GM12801 (cell line): ENCODE measurements around the gene NR2C1.

Experiments
- TF ChIP-seq, protein P1 (sequence below): IDR thresholded peaks from one replicate; pipeline ENCODE4 v1.5.1; 2011; ENCODE audit warnings: control low read depth; ENCODE audit not compliant: insufficient read length; ENCODE audit errors: extremely low read depth

Gene NR2C1

DNA sequence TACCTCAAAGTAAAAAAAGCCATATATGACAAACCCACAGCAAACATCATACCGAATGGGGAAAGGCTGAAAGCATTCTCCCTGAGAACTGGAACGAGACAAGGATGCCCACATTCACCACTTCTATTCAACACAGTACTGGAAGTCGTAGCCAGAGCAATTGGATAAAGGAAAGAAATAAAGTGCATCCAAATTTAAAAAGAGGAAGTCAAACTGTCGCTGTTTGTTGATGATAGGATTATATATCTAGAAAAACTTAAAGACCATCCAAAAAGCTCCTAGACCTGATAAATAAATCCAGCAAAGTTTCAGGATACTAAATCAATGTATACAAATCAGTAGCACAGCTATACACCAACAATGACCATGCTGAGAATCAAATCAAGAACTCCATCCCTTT, 75.1 kb downstream of the NR2C1 start:
- TF ChIP-seq, protein P1, sequence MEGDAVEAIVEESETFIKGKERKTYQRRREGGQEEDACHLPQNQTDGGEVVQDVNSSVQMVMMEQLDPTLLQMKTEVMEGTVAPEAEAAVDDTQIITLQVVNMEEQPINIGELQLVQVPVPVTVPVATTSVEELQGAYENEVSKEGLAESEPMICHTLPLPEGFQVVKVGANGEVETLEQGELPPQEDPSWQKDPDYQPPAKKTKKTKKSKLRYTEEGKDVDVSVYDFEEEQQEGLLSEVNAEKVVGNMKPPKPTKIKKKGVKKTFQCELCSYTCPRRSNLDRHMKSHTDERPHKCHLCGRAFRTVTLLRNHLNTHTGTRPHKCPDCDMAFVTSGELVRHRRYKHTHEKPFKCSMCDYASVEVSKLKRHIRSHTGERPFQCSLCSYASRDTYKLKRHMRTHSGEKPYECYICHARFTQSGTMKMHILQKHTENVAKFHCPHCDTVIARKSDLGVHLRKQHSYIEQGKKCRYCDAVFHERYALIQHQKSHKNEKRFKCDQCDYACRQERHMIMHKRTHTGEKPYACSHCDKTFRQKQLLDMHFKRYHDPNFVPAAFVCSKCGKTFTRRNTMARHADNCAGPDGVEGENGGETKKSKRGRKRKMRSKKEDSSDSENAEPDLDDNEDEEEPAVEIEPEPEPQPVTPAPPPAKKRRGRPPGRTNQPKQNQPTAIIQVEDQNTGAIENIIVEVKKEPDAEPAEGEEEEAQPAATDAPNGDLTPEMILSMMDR: no peak

DNA sequence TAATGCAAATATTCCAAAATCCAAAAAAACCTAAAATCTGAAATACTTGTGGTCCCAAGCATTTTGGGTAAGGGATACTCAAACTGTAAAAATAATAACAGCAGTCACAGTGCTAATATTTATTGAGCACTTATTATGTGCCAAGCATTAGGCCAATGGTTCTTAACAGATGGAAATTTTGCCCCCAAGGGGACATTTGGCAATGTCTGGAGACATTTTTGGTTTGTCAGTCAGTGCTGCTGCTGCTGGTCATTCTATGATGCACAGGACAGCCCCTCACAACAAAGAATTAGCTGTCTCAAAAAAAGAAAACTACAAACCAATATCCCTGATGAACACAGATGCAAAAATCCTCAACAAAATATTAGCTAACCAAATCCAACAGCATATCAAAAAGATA, 75.7 kb downstream of the NR2C1 start:
- TF ChIP-seq, protein P1: no peak

DNA sequence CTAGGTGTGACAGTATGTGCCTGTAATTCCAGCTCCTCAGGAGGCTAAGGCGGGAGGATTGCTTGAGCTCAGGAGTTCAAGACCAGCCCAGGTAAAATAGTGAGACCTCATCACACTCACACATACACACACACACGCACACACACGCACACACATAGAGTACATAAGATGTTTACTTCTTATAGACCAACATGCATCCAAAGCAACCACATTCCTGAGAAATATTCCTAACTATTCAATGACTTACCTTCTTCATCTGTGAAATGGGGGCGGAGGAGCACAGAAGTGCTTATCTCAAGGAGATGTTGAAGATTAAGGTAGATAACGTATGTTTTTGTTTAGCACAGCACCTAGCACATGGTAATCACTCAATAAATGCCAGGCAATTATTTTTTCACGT, 76.4 kb downstream of the NR2C1 start:
- TF ChIP-seq, protein P1: no peak

DNA sequence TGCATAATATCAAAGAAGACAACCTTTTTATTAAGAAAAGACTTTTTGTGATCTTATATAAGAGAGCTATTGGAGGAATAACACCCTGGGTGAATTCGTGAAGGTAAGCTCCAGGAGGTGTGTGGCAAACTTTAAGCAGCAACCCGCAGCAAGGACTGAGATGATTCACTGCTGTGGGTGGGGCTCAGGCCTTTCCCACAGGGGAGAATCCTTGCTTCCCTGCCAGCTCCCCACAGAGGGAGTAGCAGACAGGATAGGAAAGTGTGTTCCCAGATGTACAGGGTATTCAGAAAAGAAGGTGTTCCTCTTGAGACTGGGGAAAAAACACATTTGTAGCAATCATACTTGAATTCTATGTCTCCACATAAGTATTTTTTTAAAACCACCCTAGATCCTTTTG, 79.1 kb downstream of the NR2C1 start:
- TF ChIP-seq, protein P1: no peak

DNA sequence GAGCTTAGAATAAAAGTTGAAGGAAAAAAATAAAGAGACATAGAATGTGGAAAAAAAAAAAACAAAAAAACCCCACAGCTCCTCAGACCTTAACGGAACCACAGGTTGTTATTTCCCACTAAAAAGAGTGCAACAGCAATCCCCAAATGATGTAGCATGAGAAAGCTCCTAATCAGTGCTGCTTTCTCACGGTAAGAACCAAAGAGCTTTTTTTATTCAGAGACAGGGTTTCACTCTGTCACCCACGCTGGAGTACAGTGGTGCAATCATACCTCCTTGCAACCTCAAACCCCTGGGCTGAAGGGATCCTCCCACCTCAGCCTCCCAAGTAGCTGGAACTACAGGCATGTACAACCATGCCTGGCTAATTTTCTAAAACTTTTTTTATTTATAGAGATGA, 83.2 kb downstream of the NR2C1 start:
- TF ChIP-seq, protein P1: no peak

DNA sequence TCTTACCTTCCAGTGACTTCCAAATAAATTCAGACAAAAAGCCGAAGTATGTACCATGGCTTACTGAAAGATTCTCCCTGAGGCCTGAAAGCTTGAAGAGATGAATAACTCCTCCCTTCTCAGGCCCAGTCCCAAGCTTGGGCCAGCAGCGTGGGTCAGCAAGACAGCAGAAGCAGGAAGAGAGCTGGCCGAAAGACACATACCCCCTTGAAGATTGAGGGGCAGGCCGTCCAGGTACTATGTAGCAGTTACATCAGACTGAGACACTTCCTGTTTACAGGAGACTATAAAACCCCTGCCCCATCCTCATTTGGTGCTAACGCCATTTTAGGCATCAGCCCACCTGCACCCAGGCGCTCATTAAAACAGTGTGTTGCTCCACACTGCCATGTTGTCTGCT, 84.9 kb downstream of the NR2C1 start:
- TF ChIP-seq, protein P1: no peak

DNA sequence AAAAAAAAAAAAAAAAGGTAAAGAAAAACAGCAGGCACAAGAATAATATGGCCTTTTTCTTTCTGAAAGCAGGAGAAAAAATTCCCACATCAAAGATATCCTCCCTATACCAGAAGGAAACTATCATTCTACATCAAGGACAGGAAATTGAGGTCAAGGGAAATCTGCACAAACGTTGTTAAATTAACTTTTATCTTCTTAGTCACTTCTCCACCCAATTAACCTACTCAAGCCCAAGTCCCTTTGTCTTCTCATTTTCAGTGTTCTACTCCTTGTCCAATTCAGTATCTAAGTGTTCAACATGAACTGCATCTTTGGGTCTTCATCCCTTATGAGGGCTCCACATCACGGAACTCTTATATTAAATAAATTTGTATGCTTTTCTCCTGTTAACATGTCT, 85.6 kb downstream of the NR2C1 start:
- TF ChIP-seq, protein P1: no peak
